IMR-90 (cell line): ENCODE data around the gene JAK1. TPM values are rescaled to one million over a fixed set of nuclear protein-coding genes. Genes with fewer than 3 reads are reported as not detected.

Experiments
- ATAC-seq: fragments of 200-7000 bp; cut with Tn5 transposase; 2 replicates; pipeline ENCODE4 v1.9.1; 2020; ENCODE audit warnings: low read depth, mild to moderate bottlenecking, moderate library complexity
- BruUV-seq: library from RNA; stranded (reverse); fragments of 400-500 nt; replicated peaks from 2 replicates; lab custom pipeline; 2021; lab: Mats Ljungman, UMichigan
- CTCF ChIA-PET: fragments of 300-600 bp; formaldehyde crosslinking; extraction: SDS; loops from one replicate; lab custom pipeline; 2021; ENCODE audit warnings: antibody characterized with exemption; lab: Yijun Ruan, JAX
- POLR2A ChIA-PET: fragments of 300-600 bp; sonication (Branson Sonifier 250); formaldehyde crosslinking; loops from one replicate; lab custom pipeline; 2022; ENCODE audit warnings: antibody characterized with exemption; ENCODE audit not compliant: unreplicated experiment; lab: Charles Lee
- DNase-seq: peaks from one replicate; pipeline ENCODE4 v3.0.0; 2013
- H2AFZ ChIP-seq: replicated peaks from 2 replicates; pipeline ENCODE3; 2013; ENCODE audit warnings: low read length, mild to moderate bottlenecking; ENCODE audit not compliant: poor library complexity
- H2AK5ac ChIP-seq: 2 replicates; pipeline ENCODE4 v1.6.1; 2013; ENCODE audit warnings: low read depth, low read length, inconsistent platforms
- H2AK9ac ChIP-seq: replicated peaks from 2 replicates; pipeline ENCODE3; 2013; ENCODE audit warnings: mild to moderate bottlenecking, low read depth, low read length, moderate library complexity; ENCODE audit not compliant: poor library complexity
- H2BK120ac ChIP-seq: 2 replicates; pipeline ENCODE4 v1.6.1; 2013; ENCODE audit warnings: low read depth, low read length, inconsistent platforms
- H2BK15ac ChIP-seq: 3 replicates; pipeline ENCODE4 v1.6.1; 2013; ENCODE audit warnings: low read depth, low read length, inconsistent platforms
- H2BK20ac ChIP-seq: 2 replicates; pipeline ENCODE4 v1.6.1; 2013; ENCODE audit warnings: low read depth, mild to moderate bottlenecking, inconsistent platforms, low read length, moderate library complexity
- H2BK5ac ChIP-seq: 2 replicates; pipeline ENCODE4 v1.6.1; 2013; ENCODE audit warnings: mild to moderate bottlenecking, low read depth, low read length, inconsistent platforms; ENCODE audit not compliant: poor library complexity, severe bottlenecking
- H3K14ac ChIP-seq: replicated peaks from 2 replicates; pipeline ENCODE4 v1.6.1; 2013; ENCODE audit warnings: low read depth, low read length, inconsistent platforms
- H3K18ac ChIP-seq: 2 replicates; pipeline ENCODE4 v1.6.1; 2013; ENCODE audit warnings: low read depth, low read length, control low read depth
- H3K23ac ChIP-seq: 2 replicates; pipeline ENCODE4 v1.6.1; 2013; ENCODE audit warnings: low read depth, low read length, inconsistent platforms
- H3K27ac ChIP-seq: 2 replicates; pipeline ENCODE4 v1.5.1; 2013; ENCODE audit warnings: mild to moderate bottlenecking, control low read depth, low read length; ENCODE audit not compliant: insufficient read depth
- H3K27me3 ChIP-seq: 2 replicates; pipeline ENCODE4 v1.6.1; 2013; ENCODE audit warnings: low read length; ENCODE audit not compliant: control insufficient read depth, insufficient read depth
- H3K36me3 ChIP-seq: 2 replicates; pipeline ENCODE4 v1.6.1; 2013; ENCODE audit warnings: low read length, mixed read lengths; ENCODE audit not compliant: control insufficient read depth, insufficient read depth
- H3K4ac ChIP-seq: 2 replicates; pipeline ENCODE4 v1.6.1; 2013; ENCODE audit warnings: low read depth, low read length, inconsistent platforms
- H3K4me1 ChIP-seq: 2 replicates; pipeline ENCODE4 v1.6.1; 2013; ENCODE audit warnings: low read length, mixed read lengths; ENCODE audit not compliant: control insufficient read depth, insufficient read depth
- H3K4me2 ChIP-seq: 2 replicates; pipeline ENCODE4 v1.6.1; 2013; ENCODE audit warnings: low read depth, mild to moderate bottlenecking, control low read depth, low read length, moderate library complexity
- H3K4me3 ChIP-seq: 2 replicates; pipeline ENCODE4 v1.5.1; 2013; ENCODE audit warnings: low read depth, mild to moderate bottlenecking, control low read depth, low read length, moderate library complexity; ENCODE audit not compliant: insufficient read depth
- H3K56ac ChIP-seq: 2 replicates; pipeline ENCODE4 v1.6.1; 2013; ENCODE audit warnings: low read length, inconsistent platforms; ENCODE audit not compliant: insufficient read depth; ENCODE audit errors: extremely low read depth
- H3K79me1 ChIP-seq, 2 experiments: 2 replicates each; pipeline ENCODE4 v1.6.1; 2013; ENCODE audit warnings: low read length in 2 of 2, inconsistent platforms in 1 of 2, low read depth in 1 of 2
- H3K9ac ChIP-seq: 2 replicates; pipeline ENCODE4 v1.6.1; 2013; ENCODE audit warnings: low read depth, low read length, control low read depth
- H3K9me1 ChIP-seq: 2 replicates; pipeline ENCODE4 v1.6.1; 2013; ENCODE audit warnings: low read length, inconsistent platforms; ENCODE audit not compliant: insufficient read depth
- H3K9me3 ChIP-seq: 2 replicates; pipeline ENCODE4 v1.6.1; 2013; ENCODE audit warnings: low read length; ENCODE audit not compliant: control insufficient read depth, insufficient read depth
- H4K20me1 ChIP-seq: 2 replicates; pipeline ENCODE4 v1.6.1; 2013; ENCODE audit warnings: low read length, inconsistent platforms; ENCODE audit not compliant: insufficient read depth
- H4K5ac ChIP-seq: 2 replicates; pipeline ENCODE4 v1.6.1; 2013; ENCODE audit warnings: mild to moderate bottlenecking, low read depth, low read length, control low read depth
- H4K8ac ChIP-seq, 2 experiments: 2 replicates each; pipeline ENCODE4 v1.6.1; 2013; ENCODE audit warnings: low read depth in 2 of 2, low read length in 2 of 2, control low read depth in 1 of 2, inconsistent platforms in 1 of 2
- H4K91ac ChIP-seq: 2 replicates; pipeline ENCODE4 v1.6.1; 2013; ENCODE audit warnings: low read depth, low read length, inconsistent platforms; ENCODE audit not compliant: insufficient read depth
- BHLHE40 ChIP-seq: fragments of 150-350 bp; IDR thresholded peaks from 2 replicates; pipeline ENCODE4 v1.6.1; 2016; ENCODE audit warnings: mild to moderate bottlenecking, low read depth, low read length
- CEBPB ChIP-seq: IDR thresholded peaks from 2 replicates; pipeline ENCODE4 v1.6.1; 2012; ENCODE audit warnings: low read depth, low read length, improper control_type of control experiment
- CHD1 ChIP-seq: IDR thresholded peaks from 2 replicates; pipeline ENCODE4 v1.6.1; 2012; ENCODE audit warnings: low read depth, low read length, improper control_type of control experiment
- CTCF ChIP-seq: conservative IDR thresholded peaks from 2 replicates; pipeline ENCODE4 v1.5.1; 2012; ENCODE audit warnings: mild to moderate bottlenecking, low read depth, low read length, improper control_type of control experiment
- ELK1 ChIP-seq: fragments of 150-350 bp; IDR thresholded peaks from 2 replicates; pipeline ENCODE4 v1.6.1; 2016; ENCODE audit warnings: low read depth, mild to moderate bottlenecking, low read length, moderate library complexity, borderline replicate concordance
- FOS ChIP-seq: fragments of 150-350 bp; IDR thresholded peaks from 2 replicates; pipeline ENCODE4 v1.6.1; 2016; ENCODE audit warnings: low read depth, low read length
- MAFK ChIP-seq: IDR thresholded peaks from 2 replicates; pipeline ENCODE4 v1.6.1; 2012; ENCODE audit warnings: low read depth, low read length, improper control_type of control experiment
- MAZ ChIP-seq: IDR thresholded peaks from 2 replicates; pipeline ENCODE4 v1.6.1; 2012; ENCODE audit warnings: low read depth, mild to moderate bottlenecking, low read length, improper control_type of control experiment, moderate library complexity, borderline replicate concordance
- MXI1 ChIP-seq: IDR thresholded peaks from 2 replicates; pipeline ENCODE4 v1.6.1; 2012; ENCODE audit warnings: low read depth, mild to moderate bottlenecking, low read length, moderate library complexity, borderline replicate concordance
- NFE2L2 ChIP-seq: fragments of 150-350 bp; IDR thresholded peaks from 2 replicates; pipeline ENCODE4 v1.6.1; 2016; ENCODE audit warnings: low read depth, mild to moderate bottlenecking, low read length
- POLR2A ChIP-seq: IDR thresholded peaks from 2 replicates; pipeline ENCODE4 v1.6.1; 2012; ENCODE audit warnings: mild to moderate bottlenecking, low read depth, low read length
- RAD21 ChIP-seq: IDR thresholded peaks from 2 replicates; pipeline ENCODE4 v1.6.1; 2012; ENCODE audit warnings: low read length, improper control_type of control experiment
- RCOR1 ChIP-seq: IDR thresholded peaks from 2 replicates; pipeline ENCODE4 v1.6.1; 2012; ENCODE audit warnings: mild to moderate bottlenecking, low read length, improper control_type of control experiment; ENCODE audit not compliant: insufficient replicate concordance
- RFX5 ChIP-seq: IDR thresholded peaks from 2 replicates; pipeline ENCODE4 v1.8.0; 2012; ENCODE audit warnings: low read depth, mild to moderate bottlenecking, low read length, moderate library complexity
- SMC3 ChIP-seq: fragments of 150-350 bp; IDR thresholded peaks from 2 replicates; pipeline ENCODE4 v1.6.1; 2016; ENCODE audit warnings: low read depth, mild to moderate bottlenecking, antibody characterized with exemption, low read length, moderate library complexity
- USF2 ChIP-seq: fragments of 150-350 bp; IDR thresholded peaks from 2 replicates; pipeline ENCODE4 v1.6.1; 2017; ENCODE audit warnings: mild to moderate bottlenecking, antibody characterized with exemption, low read length, low read depth
- WGBS, 2 experiments: methylation state at CpG; one replicate each; pipeline versions ENCODE4 v1.1.5 to v1.1.7; 2013; ENCODE audit warnings: missing lambda C conversion rate in 2 of 2; ENCODE audit not compliant: insufficient read length in 1 of 2; ENCODE audit errors: extremely low coverage in 2 of 2; 5-methylcytosine and 5-hydroxymethylcytosine counted together
- dilution Hi-C: fragments of 300-500 bp; cut with HindIII; formaldehyde crosslinking; loops from one replicate; pipeline ENCODE4 v1.14.3; 2018; ENCODE audit warnings: low sequenced_read_pairs; ENCODE audit not compliant: unreplicated experiment
- in situ Hi-C: fragments of 300-500 bp; cut with MboI; formaldehyde crosslinking; loops from 3 replicates; pipeline ENCODE4 v1.14.3; 2019; ENCODE audit warnings: low sequenced_read_pairs, inconsistent platforms, mixed read lengths
- intact Hi-C: fragments of 100-400 bp; cut with micrococcal nuclease; formaldehyde crosslinking; loops from 2 replicates; pipeline ENCODE4 v1.10.0; 2022
- polyA plus RNA-seq, 3 experiments: library from polyadenylated mRNA; depleted of rRNA; stranded (reverse); fragments of >200 nt; gene quantifications; 2 replicates each; pipeline ENCODE4 v1.2.3, GENCODE V29; 2012; ENCODE audit warnings: low replicate concordance in 1 of 3
- total RNA-seq: library from RNA; depleted of rRNA; stranded (reverse); fragments of >200 nt; gene quantifications from 2 replicates; pipeline ENCODE4 v1.2.3, GENCODE V29; 2012

Gene JAK1
- total and polyA plus RNA-seq, 2 of the 4 experiments (the other 2 are of a cell fraction) = 76.9 to 103 TPM

- Histone ChIP-seq H3K14ac (no peak overlapping the region), H3K4me2 (no peak overlapping the region), H2AK9ac (no peak overlapping the region), H2AK5ac (no peak overlapping the region), H3K27ac (no peak overlapping the region), H3K9ac (no peak overlapping the region), H3K56ac (no peak overlapping the region), H4K8ac (no peak overlapping the region), H3K9me3 (no peaks in the 10 kb centered on the region), H3K4me1 (peaks cover 2% of the 10 kb centered on the region; the same call in 1 of the 2 replicates), H3K4ac (no peak overlapping the region), H2BK120ac (no peak overlapping the region), H3K9me1 (no peaks in the 10 kb centered on the region), H3K79me1 (no peaks in the 10 kb centered on the region), H2BK20ac (no peak overlapping the region), H4K20me1 (no peaks in the 10 kb centered on the region), H2BK5ac (no peak overlapping the region), H4K91ac (no peak overlapping the region), H3K23ac (no peak overlapping the region), H3K18ac (no peak overlapping the region), H3K36me3 (peaks cover 8% of the 10 kb centered on the region), H3K4me3 (no peak overlapping the region), H2BK15ac (no peak overlapping the region), H3K27me3 (no peaks in the 10 kb centered on the region), H4K5ac (no peak overlapping the region), H2AFZ (no peak overlapping the region)
- TF ChIP-seq BHLHE40 = no peak
- TF ChIP-seq MAZ = no peak
- no peak for TF ChIP-seq CTCF
- no peak for TF ChIP-seq RAD21
- TF ChIP-seq RFX5 = no peak
- no peak for TF ChIP-seq CEBPB
- TF ChIP-seq FOS = no peak
- no peak for TF ChIP-seq NFE2L2
- TF ChIP-seq ELK1 = no peak
- TF ChIP-seq RCOR1 = no peak
- no peak for TF ChIP-seq USF2
- no peak for TF ChIP-seq POLR2A
- no peak for TF ChIP-seq SMC3
- TF ChIP-seq MXI1 = no peak
- no peak for TF ChIP-seq MAFK
- TF ChIP-seq CHD1 = no peak
- WGBS, 2 experiments = no CpG with 5 or more reads among the region's 1 CpG
- CTCF ChIA-PET = no interaction called here
- ATAC-seq = no peak
- no TSS peak for BruUV-seq
- intact Hi-C loops = no loop called here
- POLR2A ChIA-PET = no interaction called here
- no peak for DNase-seq
- dilution Hi-C loops = no loop called here
- in situ Hi-C loops = loop anchor here (10.0 kb wide), 1 partner anchor 134 kb away; no protein-coding TSS in a partner anchor
These were observed 137.5 kb downstream of the JAK1 start for GRCh38 chr1:64828829-64829228.
